Measurements from ENCODE around the gene ZSWIM2. TPM values are rescaled to one million over a fixed set of nuclear protein-coding genes. Genes with fewer than 3 reads are reported as not detected.

Gene ZSWIM2
- total RNA-seq, 1 donor, result 0.18 TPM

DNA sequence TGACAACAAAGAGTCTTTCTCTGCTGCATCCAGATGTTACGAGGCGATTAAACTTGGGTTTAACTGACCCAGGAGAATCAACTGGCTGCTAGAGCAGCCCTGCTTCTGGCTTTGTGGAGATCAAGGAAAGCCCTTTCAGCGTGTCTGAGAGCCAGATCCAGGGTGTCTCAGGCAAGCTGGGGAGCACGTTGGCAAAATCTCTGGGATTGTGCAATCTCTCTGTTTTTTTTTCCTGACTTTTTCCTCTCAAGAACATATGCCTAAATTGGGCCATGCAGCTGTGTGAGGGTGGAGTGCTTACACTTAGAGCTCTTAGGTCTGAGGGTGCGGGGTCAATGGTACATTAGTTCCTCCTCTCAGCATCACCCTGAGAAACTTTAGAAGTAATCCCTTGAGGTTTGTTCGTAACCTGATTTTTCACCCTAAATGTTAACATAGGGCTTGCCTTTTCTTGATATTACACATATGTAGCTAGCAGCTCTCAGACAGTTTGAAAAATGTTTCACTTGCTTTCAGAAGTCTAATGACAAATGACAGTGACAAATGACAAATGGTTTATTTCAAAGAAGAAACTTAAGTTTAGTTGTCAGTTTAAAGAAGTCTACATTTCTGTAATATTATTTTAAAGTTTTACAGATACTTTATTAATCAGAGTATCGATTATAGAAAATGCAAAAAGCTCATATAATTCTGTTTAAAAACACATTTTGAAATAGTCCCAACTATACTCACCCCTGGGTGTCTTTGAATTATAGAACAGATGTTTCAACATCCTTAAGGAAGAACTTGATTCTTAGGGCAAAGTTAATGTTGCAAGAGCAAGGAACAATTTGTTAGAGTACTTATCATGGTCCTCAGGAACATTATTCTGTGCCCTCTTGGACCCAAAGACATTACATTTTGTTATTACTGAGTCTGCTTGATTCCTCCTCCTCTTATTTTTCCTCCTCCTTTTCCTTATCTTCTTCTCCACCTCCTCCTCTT lies 38.4 kb upstream of the ZSWIM2 start:
- TF ChIP-seq, protein P1, sequence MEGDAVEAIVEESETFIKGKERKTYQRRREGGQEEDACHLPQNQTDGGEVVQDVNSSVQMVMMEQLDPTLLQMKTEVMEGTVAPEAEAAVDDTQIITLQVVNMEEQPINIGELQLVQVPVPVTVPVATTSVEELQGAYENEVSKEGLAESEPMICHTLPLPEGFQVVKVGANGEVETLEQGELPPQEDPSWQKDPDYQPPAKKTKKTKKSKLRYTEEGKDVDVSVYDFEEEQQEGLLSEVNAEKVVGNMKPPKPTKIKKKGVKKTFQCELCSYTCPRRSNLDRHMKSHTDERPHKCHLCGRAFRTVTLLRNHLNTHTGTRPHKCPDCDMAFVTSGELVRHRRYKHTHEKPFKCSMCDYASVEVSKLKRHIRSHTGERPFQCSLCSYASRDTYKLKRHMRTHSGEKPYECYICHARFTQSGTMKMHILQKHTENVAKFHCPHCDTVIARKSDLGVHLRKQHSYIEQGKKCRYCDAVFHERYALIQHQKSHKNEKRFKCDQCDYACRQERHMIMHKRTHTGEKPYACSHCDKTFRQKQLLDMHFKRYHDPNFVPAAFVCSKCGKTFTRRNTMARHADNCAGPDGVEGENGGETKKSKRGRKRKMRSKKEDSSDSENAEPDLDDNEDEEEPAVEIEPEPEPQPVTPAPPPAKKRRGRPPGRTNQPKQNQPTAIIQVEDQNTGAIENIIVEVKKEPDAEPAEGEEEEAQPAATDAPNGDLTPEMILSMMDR (IDR thresholded peaks at IDR 0.05; ENCODE audit: insufficient read depth, low read length), result no peak
- H3K4me3 ChIP-seq (ENCODE audit: low read depth, low read length), result no peak overlapping the region
- DNase-seq (ENCODE audit: low read depth), result peak; percentile 74

DNA sequence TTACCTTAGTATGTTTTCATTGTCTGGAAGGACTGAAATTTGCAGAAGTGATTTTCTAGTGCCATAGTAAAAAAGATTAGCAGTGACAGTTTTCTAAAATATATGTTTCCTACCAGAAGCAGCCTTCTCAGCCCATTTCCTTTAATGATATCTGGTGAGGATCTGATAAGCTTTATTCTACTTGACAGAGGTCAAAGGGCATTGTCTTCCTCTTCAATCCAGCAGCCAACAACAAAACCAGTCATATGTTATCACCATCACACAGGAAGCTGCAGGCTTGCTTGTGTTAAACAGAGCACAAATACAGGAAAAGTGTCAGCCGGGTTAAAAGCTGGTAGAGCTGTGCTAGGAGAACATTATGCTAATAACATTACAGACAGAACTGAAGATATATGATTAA lies 35.6 kb upstream of the ZSWIM2 start:
- no peak overlapping the region for H3K4me3 ChIP-seq (ENCODE audit: low read depth, low read length)
- TF ChIP-seq, protein P1 (IDR thresholded peaks at IDR 0.05; ENCODE audit: insufficient read depth, low read length), result no peak
- DNase-seq (ENCODE audit: low read depth), result no peak

- H3K4me3 ChIP-seq (ENCODE audit: low read depth, low read length), result no peak overlapping the region
- peak; percentile 9 for DNase-seq (ENCODE audit: low read depth)
- TF ChIP-seq, protein P1 (IDR thresholded peaks at IDR 0.05; ENCODE audit: insufficient read depth, low read length), result no peak
Observed at GRCh38 chr2:186883666-186884065, 34.7 kb upstream of the ZSWIM2 start.

DNA sequence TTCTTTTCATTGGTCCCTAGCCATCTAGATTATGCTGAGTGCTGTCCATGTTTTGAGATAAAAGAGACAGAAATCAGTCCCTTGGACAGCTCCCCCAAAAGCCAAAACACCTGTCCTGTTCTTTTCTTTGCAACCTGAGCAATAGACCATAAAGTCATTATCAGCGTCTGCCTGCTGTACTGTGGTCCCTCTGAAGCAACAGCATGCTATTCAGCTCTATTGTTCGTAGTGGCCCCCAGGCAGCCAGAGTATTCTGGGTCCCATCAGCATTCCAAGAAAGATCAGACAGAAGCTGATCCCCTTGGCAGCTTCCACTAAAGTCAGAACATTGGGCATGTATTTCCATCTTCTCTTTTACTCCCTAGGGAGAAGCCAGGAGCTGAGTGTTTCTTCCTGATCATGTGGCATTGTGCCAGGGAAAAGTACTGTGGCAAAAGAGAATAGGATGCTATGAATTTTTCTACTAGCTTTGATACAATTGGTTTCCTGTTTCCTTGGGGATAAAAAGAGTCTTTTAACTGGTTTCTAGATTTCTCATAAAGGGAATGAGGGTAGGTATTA lies 33.6 kb upstream of the ZSWIM2 start:
- DNase-seq (ENCODE audit: low read depth), result no peak
- H3K4me3 ChIP-seq (ENCODE audit: low read depth, low read length), result no peak overlapping the region
- TF ChIP-seq, protein P1 (IDR thresholded peaks at IDR 0.05; ENCODE audit: insufficient read depth, low read length), result no peak

- TF ChIP-seq, protein P1 (IDR thresholded peaks at IDR 0.05; ENCODE audit: insufficient read depth, low read length), result no peak
- no peak for DNase-seq (ENCODE audit: low read depth)
- no peak overlapping the region for H3K4me3 ChIP-seq (ENCODE audit: low read depth, low read length)
Observed at GRCh38 chr2:186881660-186882059, 32.7 kb upstream of the ZSWIM2 start.

DNA sequence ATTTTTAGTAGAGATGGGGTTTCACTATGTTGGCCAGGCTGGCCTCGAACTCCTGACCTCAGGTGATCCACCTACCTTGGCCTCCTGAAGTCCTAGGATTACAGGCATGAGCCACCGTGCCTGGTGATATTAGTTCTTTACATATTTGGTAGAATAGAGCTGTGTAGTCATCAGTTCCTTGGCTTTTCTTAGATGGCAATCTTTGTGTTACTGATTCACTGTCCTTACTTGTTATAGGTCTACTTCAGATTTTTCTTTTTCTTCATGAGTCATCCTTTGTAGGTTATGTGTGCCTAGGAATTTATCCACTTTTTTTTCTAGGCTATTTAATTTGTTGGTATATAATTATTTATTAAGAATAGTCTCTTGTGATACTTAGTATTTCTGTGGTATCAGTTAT lies 30.3 kb upstream of the ZSWIM2 start:
- DNase-seq (ENCODE audit: low read depth), result no peak
- TF ChIP-seq, protein P1 (IDR thresholded peaks at IDR 0.05; ENCODE audit: insufficient read depth, low read length), result no peak
- H3K4me3 ChIP-seq (ENCODE audit: low read depth, low read length), result no peak overlapping the region
